Astrocyte (in vitro differentiated cells and primary cell): ENCODE measurements around the gene DPP8. TPM values are rescaled to one million over a fixed set of nuclear protein-coding genes. Genes with fewer than 3 reads are reported as not detected.

Experiments used
- DNase-seq: peaks from one replicate; pipeline ENCODE4 v3.0.0-alpha.2; 2010; ENCODE audit warnings: low read depth
- FAIRE-seq: peaks from 2 replicates; lab custom pipeline; 2011; peaks lifted over from hg19 to GRCh38; lab: Jason Lieb, UNC
- H2AFZ ChIP-seq: 2 replicates; pipeline ENCODE4 v1.6.0; 2012; ENCODE audit warnings: low read depth, low read length, inconsistent platforms
- H3K27ac ChIP-seq: 2 replicates; pipeline ENCODE4 v1.5.1; 2011; ENCODE audit warnings: low read depth, low read length, inconsistent platforms
- H3K27me3 ChIP-seq: 2 replicates; pipeline ENCODE4 v1.6.0; 2011; ENCODE audit warnings: low read length, inconsistent platforms; ENCODE audit not compliant: insufficient read depth
- H3K36me3 ChIP-seq: 2 replicates; pipeline ENCODE4 v1.5.1; 2011; ENCODE audit warnings: low read length, inconsistent platforms; ENCODE audit not compliant: insufficient read depth
- H3K4me1 ChIP-seq: 2 replicates; pipeline ENCODE4 v1.5.1; 2011; ENCODE audit warnings: low read length, inconsistent platforms; ENCODE audit not compliant: insufficient read depth
- H3K4me2 ChIP-seq: 2 replicates; pipeline ENCODE4 v1.6.0; 2012; ENCODE audit warnings: low read length, inconsistent platforms
- H3K4me3 ChIP-seq: 2 replicates; pipeline ENCODE4 v1.5.1; 2011; ENCODE audit warnings: low read depth, mild to moderate bottlenecking, low read length, inconsistent platforms; ENCODE audit not compliant: insufficient read depth
- H3K79me2 ChIP-seq: 2 replicates; pipeline ENCODE4 v1.6.0; 2012; ENCODE audit warnings: mild to moderate bottlenecking, low read length, inconsistent platforms; ENCODE audit not compliant: insufficient read depth
- H3K9ac ChIP-seq: 2 replicates; pipeline ENCODE4 v1.6.0; 2012; ENCODE audit warnings: mild to moderate bottlenecking, low read length, inconsistent platforms
- H3K9me3 ChIP-seq: 2 replicates; pipeline ENCODE4 v1.5.1; 2012; ENCODE audit warnings: low read depth, mild to moderate bottlenecking, low read length, inconsistent platforms; ENCODE audit not compliant: insufficient read depth
- H4K20me1 ChIP-seq: 2 replicates; pipeline ENCODE4 v1.6.0; 2012; ENCODE audit warnings: low read length, inconsistent platforms; ENCODE audit not compliant: insufficient read depth
- H3K27ac Mint-ChIP-seq: one replicate; pipeline ENCODE4 v1.8.0; 2021; ENCODE audit warnings: mild to moderate bottlenecking, mixed read lengths; ENCODE audit not compliant: unreplicated experiment
- H3K27me3 Mint-ChIP-seq: one replicate; pipeline ENCODE4 v1.8.0; 2021; ENCODE audit warnings: low read depth, mixed read lengths; ENCODE audit not compliant: unreplicated experiment
- H3K36me3 Mint-ChIP-seq: one replicate; pipeline ENCODE4 v1.8.0; 2021; ENCODE audit warnings: low read depth, mixed read lengths; ENCODE audit not compliant: unreplicated experiment
- H3K4me1 Mint-ChIP-seq: one replicate; pipeline ENCODE4 v1.8.0; 2021; ENCODE audit warnings: low read depth, mixed read lengths; ENCODE audit not compliant: unreplicated experiment
- H3K4me3 Mint-ChIP-seq: one replicate; pipeline ENCODE4 v1.8.0; 2021; ENCODE audit warnings: mild to moderate bottlenecking, moderate library complexity, mixed read lengths; ENCODE audit not compliant: unreplicated experiment
- H3K9me3 Mint-ChIP-seq: one replicate; pipeline ENCODE4 v1.8.0; 2021; ENCODE audit warnings: mild to moderate bottlenecking, mixed read lengths; ENCODE audit not compliant: unreplicated experiment
- CTCF ChIP-seq: IDR thresholded peaks from 2 replicates; pipeline ENCODE4 v1.5.1; 2011; ENCODE audit warnings: low read depth, mild to moderate bottlenecking, inconsistent platforms, low read length, moderate library complexity; ENCODE audit not compliant: insufficient read depth
- EZH2 ChIP-seq: IDR thresholded peaks from 2 replicates; pipeline ENCODE4 v1.6.1; 2012; ENCODE audit warnings: mild to moderate bottlenecking, low read length, inconsistent platforms; ENCODE audit not compliant: insufficient read depth
- total RNA-seq: library from RNA; stranded (reverse); gene quantifications from 2 replicates; pipeline ENCODE4 v1.2.1, GENCODE V29; 2021

The DPP8 gene
- total RNA-seq, 1 donor from 2014 or later, result 29.5 TPM

GRCh38 chr15:65528461-65529060 lies 11.1 kb upstream of the DPP8 start:
- no peaks in the 10 kb centered on the region for H3K9me3 ChIP-seq
- peaks cover 19% of the 10 kb centered on the region for H4K20me1 ChIP-seq
- H3K36me3 ChIP-seq, result no peaks in the 10 kb centered on the region
- no peak overlapping the region for H2AFZ ChIP-seq
- Mint-ChIP-seq H3K4me3 (no peak overlapping the region), H3K9me3 (no peaks in the 10 kb centered on the region), H3K27me3 (no peaks in the 10 kb centered on the region), H3K4me1 (peaks cover 16% of the 10 kb centered on the region), H3K27ac (no peak overlapping the region), H3K36me3 (no peaks in the 10 kb centered on the region)
- no peak overlapping the region for H3K4me2 ChIP-seq
- DNase-seq, result no peak
- H3K4me3 ChIP-seq, result no peak overlapping the region
- FAIRE-seq, result no peak
- peaks cover 14% of the 10 kb centered on the region for H3K4me1 ChIP-seq
- H3K9ac ChIP-seq, result no peak overlapping the region
- peaks cover 36% of the 10 kb centered on the region for H3K79me2 ChIP-seq
- TF ChIP-seq CTCF, result no peak
- no peak overlapping the region for H3K27ac ChIP-seq
- H3K27me3 ChIP-seq, result no peaks in the 10 kb centered on the region

DNA sequence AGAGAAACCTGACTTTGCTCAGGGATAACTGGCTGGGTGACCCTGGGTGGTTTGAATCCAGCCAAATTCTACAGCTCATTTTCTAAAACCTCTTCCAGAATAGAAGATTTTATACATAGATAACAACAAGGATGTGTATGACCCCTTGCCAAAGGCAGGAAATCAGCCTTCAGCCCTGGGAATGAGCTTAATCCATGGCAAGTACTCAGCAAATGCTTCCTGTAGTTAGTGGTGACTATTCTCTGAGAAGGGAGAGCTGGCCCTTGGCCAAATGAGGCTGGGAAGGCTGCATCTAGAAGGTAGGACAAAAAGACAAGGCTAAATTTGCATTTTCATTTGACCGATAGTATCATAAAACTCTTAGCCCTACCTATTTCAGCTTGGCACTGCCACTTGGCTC lies 8.1 kb upstream of the DPP8 start:
- no peak overlapping the region for H2AFZ ChIP-seq
- no peak for TF ChIP-seq EZH2
- TF ChIP-seq CTCF, result no peak
- no peaks in the 10 kb centered on the region for H3K27me3 Mint-ChIP-seq
- H3K79me2 ChIP-seq, result peaks cover 7% of the 10 kb centered on the region
- no peak overlapping the region for H3K4me3 Mint-ChIP-seq
- H3K4me1 ChIP-seq, result peaks cover 5% of the 10 kb centered on the region
- H3K27me3 ChIP-seq, result no peaks in the 10 kb centered on the region
- DNase-seq (peak; percentile 26), FAIRE-seq (no peak)
- H3K27ac ChIP-seq, result no peak overlapping the region
- no peak overlapping the region for H3K9ac ChIP-seq
- H3K9me3 ChIP-seq, result no peaks in the 10 kb centered on the region
- no peaks in the 10 kb centered on the region for H3K9me3 Mint-ChIP-seq
- no peaks in the 10 kb centered on the region for H4K20me1 ChIP-seq
- no peaks in the 10 kb centered on the region for H3K36me3 ChIP-seq
- H3K36me3 Mint-ChIP-seq, result no peaks in the 10 kb centered on the region
- no peak overlapping the region for H3K4me3 ChIP-seq
- H3K4me2 ChIP-seq, result no peak overlapping the region
- H3K4me1 Mint-ChIP-seq, result no peaks in the 10 kb centered on the region
- no peak overlapping the region for H3K27ac Mint-ChIP-seq

- FAIRE-seq (no peak), DNase-seq (no peak)
- no peak overlapping the region for H3K27ac Mint-ChIP-seq
- no peaks in the 10 kb centered on the region for H3K9me3 Mint-ChIP-seq
- no peaks in the 10 kb centered on the region for H3K36me3 Mint-ChIP-seq
- no peak overlapping the region for H3K4me3 Mint-ChIP-seq
- H3K79me2 ChIP-seq, result no peaks in the 10 kb centered on the region
- no peak overlapping the region for H2AFZ ChIP-seq
- H3K9ac ChIP-seq, result no peak overlapping the region
- no peaks in the 10 kb centered on the region for H3K27me3 Mint-ChIP-seq
- no peaks in the 10 kb centered on the region for H3K9me3 ChIP-seq
- no peaks in the 10 kb centered on the region for H4K20me1 ChIP-seq
- H3K4me3 ChIP-seq, result no peak overlapping the region
- H3K36me3 ChIP-seq, result no peaks in the 10 kb centered on the region
- H3K27me3 ChIP-seq, result no peaks in the 10 kb centered on the region
- H3K27ac ChIP-seq, result no peak overlapping the region
- TF ChIP-seq EZH2 (no peak), CTCF (no peak)
- H3K4me2 ChIP-seq, result no peak overlapping the region
- no peaks in the 10 kb centered on the region for H3K4me1 ChIP-seq
- no peaks in the 10 kb centered on the region for H3K4me1 Mint-ChIP-seq
Measured at GRCh38 chr15:65524226-65524625, 6.7 kb upstream of the DPP8 start.
